ENCODE results near the gene ATP6V1B1. TPM values are rescaled to one million over a fixed set of nuclear protein-coding genes. Genes with fewer than 3 reads are reported as not detected.
A peak's percentile ranks its signal among the peaks of the same experiment; 100 is the strongest.

The ATP6V1B1 gene
- total and polyA plus RNA-seq, 2 of the 13 experiments (the other 11 are each of a cell fraction or from before 2014, with no cell fraction given): 0.58 to 1.6 TPM

DNA sequence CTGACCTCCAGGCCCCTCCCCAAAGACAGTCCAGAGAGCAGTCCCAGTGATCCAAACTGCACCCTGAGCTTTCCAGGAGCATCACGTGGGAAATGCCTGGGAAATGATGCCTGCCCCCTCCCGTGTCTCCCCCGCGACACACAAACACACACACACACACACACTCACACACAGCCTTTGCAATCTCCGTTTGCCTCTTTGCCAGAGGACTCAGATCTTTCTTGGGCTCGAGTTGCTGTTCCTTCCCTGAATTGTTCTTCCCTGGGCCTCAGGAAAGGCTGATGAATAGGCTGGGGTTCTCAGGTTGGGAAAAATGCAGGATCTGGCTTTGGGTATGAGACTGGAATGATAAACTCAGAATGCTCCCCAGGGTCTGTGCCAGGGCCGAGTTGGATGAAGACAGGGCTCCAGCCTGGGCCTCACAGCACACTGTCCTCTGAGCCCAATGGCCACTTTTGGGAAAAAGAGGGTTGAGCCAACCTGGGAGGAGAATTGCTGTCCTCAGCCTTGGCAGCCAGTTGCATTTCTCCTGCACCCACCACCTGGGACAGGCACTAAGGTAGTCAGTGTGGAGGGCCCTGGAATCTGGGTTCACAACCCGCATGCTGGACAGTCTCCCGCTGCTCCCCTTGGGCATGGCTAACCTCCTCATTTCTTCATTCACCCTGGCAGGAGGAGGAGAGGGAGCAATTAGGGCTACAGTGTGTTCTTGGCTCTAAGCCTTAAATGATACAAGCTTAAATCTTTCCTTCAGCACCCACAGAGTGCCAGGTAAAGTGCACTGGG is 43.9 kb upstream of the ATP6V1B1 start (continued):
- TF ChIP-seq, protein P1, sequence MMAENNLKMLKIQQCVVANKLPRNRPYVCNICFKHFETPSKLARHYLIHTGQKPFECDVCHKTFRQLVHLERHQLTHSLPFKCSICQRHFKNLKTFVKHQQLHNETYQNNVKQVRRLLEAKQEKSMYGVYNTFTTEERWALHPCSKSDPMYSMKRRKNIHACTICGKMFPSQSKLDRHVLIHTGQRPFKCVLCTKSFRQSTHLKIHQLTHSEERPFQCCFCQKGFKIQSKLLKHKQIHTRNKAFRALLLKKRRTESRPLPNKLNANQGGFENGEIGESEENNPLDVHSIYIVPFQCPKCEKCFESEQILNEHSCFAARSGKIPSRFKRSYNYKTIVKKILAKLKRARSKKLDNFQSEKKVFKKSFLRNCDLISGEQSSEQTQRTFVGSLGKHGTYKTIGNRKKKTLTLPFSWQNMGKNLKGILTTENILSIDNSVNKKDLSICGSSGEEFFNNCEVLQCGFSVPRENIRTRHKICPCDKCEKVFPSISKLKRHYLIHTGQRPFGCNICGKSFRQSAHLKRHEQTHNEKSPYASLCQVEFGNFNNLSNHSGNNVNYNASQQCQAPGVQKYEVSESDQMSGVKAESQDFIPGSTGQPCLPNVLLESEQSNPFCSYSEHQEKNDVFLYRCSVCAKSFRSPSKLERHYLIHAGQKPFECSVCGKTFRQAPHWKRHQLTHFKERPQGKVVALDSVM (CRISPR knock-in tag; IDR thresholded peaks at IDR 0.05): no peak
- TF ChIP-seq, protein P2, sequence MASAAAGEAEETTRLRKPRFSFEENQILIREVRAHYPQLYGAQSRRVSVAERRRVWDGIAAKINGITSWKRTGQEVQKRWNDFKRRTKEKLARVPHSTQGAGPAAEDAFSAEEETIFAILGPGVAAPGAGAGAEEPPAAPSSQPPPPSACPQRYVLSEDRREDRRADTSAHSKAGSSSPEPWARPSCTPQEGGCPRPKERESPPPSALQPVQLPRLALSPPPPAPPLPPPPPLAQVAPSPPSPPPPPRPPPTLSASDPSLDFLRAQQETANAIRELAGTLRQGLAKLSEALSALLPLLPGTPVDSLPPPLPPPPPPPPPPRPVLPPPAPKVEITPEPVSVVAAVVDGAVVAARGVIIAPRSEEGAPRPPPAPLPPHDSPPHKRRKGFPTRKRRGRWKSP (CRISPR knock-in tag; IDR thresholded peaks at IDR 0.05): no peak
- TF ChIP-seq, protein P3, sequence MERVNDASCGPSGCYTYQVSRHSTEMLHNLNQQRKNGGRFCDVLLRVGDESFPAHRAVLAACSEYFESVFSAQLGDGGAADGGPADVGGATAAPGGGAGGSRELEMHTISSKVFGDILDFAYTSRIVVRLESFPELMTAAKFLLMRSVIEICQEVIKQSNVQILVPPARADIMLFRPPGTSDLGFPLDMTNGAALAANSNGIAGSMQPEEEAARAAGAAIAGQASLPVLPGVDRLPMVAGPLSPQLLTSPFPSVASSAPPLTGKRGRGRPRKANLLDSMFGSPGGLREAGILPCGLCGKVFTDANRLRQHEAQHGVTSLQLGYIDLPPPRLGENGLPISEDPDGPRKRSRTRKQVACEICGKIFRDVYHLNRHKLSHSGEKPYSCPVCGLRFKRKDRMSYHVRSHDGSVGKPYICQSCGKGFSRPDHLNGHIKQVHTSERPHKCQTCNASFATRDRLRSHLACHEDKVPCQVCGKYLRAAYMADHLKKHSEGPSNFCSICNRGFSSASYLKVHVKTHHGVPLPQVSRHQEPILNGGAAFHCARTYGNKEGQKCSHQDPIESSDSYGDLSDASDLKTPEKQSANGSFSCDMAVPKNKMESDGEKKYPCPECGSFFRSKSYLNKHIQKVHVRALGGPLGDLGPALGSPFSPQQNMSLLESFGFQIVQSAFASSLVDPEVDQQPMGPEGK (CRISPR knock-in tag; IDR thresholded peaks at IDR 0.05): peak; percentile 81
- TF ChIP-seq ZFY (CRISPR knock-in tag; IDR thresholded peaks at IDR 0.05): no peak
- no peak for TF ChIP-seq ZNF383 (CRISPR knock-in tag; IDR thresholded peaks at IDR 0.05; ENCODE audit: borderline replicate concordance)
- TF ChIP-seq, protein P4, sequence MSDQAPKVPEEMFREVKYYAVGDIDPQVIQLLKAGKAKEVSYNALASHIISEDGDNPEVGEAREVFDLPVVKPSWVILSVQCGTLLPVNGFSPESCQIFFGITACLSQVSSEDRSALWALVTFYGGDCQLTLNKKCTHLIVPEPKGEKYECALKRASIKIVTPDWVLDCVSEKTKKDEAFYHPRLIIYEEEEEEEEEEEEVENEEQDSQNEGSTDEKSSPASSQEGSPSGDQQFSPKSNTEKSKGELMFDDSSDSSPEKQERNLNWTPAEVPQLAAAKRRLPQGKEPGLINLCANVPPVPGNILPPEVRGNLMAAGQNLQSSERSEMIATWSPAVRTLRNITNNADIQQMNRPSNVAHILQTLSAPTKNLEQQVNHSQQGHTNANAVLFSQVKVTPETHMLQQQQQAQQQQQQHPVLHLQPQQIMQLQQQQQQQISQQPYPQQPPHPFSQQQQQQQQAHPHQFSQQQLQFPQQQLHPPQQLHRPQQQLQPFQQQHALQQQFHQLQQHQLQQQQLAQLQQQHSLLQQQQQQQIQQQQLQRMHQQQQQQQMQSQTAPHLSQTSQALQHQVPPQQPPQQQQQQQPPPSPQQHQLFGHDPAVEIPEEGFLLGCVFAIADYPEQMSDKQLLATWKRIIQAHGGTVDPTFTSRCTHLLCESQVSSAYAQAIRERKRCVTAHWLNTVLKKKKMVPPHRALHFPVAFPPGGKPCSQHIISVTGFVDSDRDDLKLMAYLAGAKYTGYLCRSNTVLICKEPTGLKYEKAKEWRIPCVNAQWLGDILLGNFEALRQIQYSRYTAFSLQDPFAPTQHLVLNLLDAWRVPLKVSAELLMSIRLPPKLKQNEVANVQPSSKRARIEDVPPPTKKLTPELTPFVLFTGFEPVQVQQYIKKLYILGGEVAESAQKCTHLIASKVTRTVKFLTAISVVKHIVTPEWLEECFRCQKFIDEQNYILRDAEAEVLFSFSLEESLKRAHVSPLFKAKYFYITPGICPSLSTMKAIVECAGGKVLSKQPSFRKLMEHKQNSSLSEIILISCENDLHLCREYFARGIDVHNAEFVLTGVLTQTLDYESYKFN (CRISPR knock-in tag; conservative IDR thresholded peaks at IDR 0.05): peak; percentile 45; the same call in 1 of the 2 replicates
- TF ChIP-seq, protein P5, sequence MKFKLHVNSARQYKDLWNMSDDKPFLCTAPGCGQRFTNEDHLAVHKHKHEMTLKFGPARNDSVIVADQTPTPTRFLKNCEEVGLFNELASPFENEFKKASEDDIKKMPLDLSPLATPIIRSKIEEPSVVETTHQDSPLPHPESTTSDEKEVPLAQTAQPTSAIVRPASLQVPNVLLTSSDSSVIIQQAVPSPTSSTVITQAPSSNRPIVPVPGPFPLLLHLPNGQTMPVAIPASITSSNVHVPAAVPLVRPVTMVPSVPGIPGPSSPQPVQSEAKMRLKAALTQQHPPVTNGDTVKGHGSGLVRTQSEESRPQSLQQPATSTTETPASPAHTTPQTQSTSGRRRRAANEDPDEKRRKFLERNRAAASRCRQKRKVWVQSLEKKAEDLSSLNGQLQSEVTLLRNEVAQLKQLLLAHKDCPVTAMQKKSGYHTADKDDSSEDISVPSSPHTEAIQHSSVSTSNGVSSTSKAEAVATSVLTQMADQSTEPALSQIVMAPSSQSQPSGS (CRISPR knock-in tag; IDR thresholded peaks at IDR 0.05): no peak
- no peak for TF ChIP-seq SOX5 (CRISPR knock-in tag; IDR thresholded peaks at IDR 0.05; ENCODE audit: borderline replicate concordance)
- no peak for TF ChIP-seq ZNF83 (CRISPR knock-in tag; IDR thresholded peaks at IDR 0.05; ENCODE audit: borderline replicate concordance)
- TF ChIP-seq KDM2A (CRISPR knock-in tag; IDR thresholded peaks at IDR 0.05; ENCODE audit: borderline replicate concordance, low read depth): no peak

All from HepG2 (cell line).